ENCODE data around the gene HIRA.

DNA sequence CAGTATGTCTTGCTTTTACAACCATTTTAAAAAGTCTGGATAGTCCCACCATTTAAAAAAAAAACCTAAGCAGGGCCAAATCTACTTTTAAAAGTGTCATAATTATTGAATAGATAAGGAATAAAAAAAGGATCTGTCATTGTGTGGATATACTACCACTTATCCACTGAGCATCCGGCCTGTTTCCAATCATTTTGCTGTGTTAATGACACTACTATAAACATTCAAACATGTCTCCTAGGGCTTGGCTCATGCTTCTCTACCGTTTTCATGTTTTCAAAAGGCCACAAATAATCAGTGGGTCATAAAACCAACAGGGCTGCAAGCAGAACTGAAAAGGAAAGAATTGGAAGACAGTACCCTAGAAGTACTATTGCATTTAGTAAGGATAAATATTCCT is 28.5 kb upstream of the HIRA start:
- TF ChIP-seq, protein P1, sequence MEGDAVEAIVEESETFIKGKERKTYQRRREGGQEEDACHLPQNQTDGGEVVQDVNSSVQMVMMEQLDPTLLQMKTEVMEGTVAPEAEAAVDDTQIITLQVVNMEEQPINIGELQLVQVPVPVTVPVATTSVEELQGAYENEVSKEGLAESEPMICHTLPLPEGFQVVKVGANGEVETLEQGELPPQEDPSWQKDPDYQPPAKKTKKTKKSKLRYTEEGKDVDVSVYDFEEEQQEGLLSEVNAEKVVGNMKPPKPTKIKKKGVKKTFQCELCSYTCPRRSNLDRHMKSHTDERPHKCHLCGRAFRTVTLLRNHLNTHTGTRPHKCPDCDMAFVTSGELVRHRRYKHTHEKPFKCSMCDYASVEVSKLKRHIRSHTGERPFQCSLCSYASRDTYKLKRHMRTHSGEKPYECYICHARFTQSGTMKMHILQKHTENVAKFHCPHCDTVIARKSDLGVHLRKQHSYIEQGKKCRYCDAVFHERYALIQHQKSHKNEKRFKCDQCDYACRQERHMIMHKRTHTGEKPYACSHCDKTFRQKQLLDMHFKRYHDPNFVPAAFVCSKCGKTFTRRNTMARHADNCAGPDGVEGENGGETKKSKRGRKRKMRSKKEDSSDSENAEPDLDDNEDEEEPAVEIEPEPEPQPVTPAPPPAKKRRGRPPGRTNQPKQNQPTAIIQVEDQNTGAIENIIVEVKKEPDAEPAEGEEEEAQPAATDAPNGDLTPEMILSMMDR (IDR thresholded peaks at IDR 0.05), result no peak
- TF ChIP-seq POLR2A (IDR thresholded peaks at IDR 0.05) (no peak), POLR2AphosphoS5 (IDR thresholded peaks at IDR 0.05) (no peak)

All from prostate gland (tissue), 2 donors.